SK-N-SH (cell line): ENCODE measurements around the gene EVA1A. TPM values are rescaled to one million over a fixed set of nuclear protein-coding genes. Genes with fewer than 3 reads are reported as not detected.

Source experiments
- CTCF ChIA-PET: fragments of 300-600, 350-600 bp; formaldehyde crosslinking; extraction: SDS; loops from one replicate; lab custom pipeline; 2021; lab: Yijun Ruan, JAX
- POLR2A ChIA-PET: fragments of 350-600 bp; sonication (Branson Sonifier 250); formaldehyde crosslinking; extraction: SDS; loops from one replicate; lab custom pipeline; 2020; ENCODE audit warnings: antibody characterized with exemption, inconsistent platforms; lab: Yijun Ruan, JAX
- DNase-seq: peaks from one replicate; pipeline ENCODE4 v3.0.0; 2012
- H2AFZ ChIP-seq: fragments of 200-600 bp; sonication (generic); 2 replicates; pipeline ENCODE4 v1.8.1; 2016; ENCODE audit warnings: antibody characterized with exemption, mild to moderate bottlenecking, low read depth
- H3F3A ChIP-seq: fragments of 200-600 bp; sonication (generic); replicated peaks from 2 replicates; pipeline ENCODE3; 2016; ENCODE audit warnings: antibody characterized with exemption, mild to moderate bottlenecking; ENCODE audit not compliant: insufficient read depth
- H3K27ac ChIP-seq, 2 experiments: fragments of 200-500 bp in 1 of 2; fragments of 200-600 bp in 1 of 2; sonication (Bioruptor generic) in 1 of 2; sonication (generic), shearing (Covaris generic) in 1 of 2; 2 replicates each; pipeline versions ENCODE4 v1.5.1 to v1.6.1; 2014 to 2016; ENCODE audit warnings: low read depth in 2 of 2, inconsistent platforms in 1 of 2, low read length in 1 of 2, mild to moderate bottlenecking in 1 of 2, mixed read lengths in 1 of 2
- H3K27me3 ChIP-seq: fragments of 200-600 bp; sonication (generic), shearing (Covaris generic); 2 replicates; pipeline ENCODE4 v1.6.1; 2016; ENCODE audit warnings: mixed run types; ENCODE audit not compliant: insufficient read depth
- H3K36me3 ChIP-seq, 2 experiments: fragments of 200-500 bp in 1 of 2; fragments of 200-600 bp in 1 of 2; sonication (Bioruptor generic) in 1 of 2; sonication (generic) in 1 of 2; replicated peaks in 1 of 2; 2 replicates each; pipeline versions ENCODE3 to v1.5.1; 2014 to 2016; ENCODE audit warnings: low read length in 1 of 2, mild to moderate bottlenecking in 1 of 2; ENCODE audit not compliant: insufficient read depth in 2 of 2, control insufficient read depth in 1 of 2
- H3K4me1 ChIP-seq, 2 experiments: fragments of 200-500 bp in 1 of 2; fragments of 200-600 bp in 1 of 2; sonication (Bioruptor generic) in 1 of 2; sonication (generic), shearing (Covaris generic) in 1 of 2; 2 replicates each; pipeline versions ENCODE4 v1.5.1 to v1.6.1; 2014 to 2016; ENCODE audit warnings: low read depth in 1 of 2, low read length in 1 of 2, mixed run types in 1 of 2; ENCODE audit not compliant: insufficient read depth in 2 of 2, control insufficient read depth in 1 of 2
- H3K4me2 ChIP-seq: fragments of 200-600 bp; sonication (generic), shearing (Covaris generic); 2 replicates; pipeline ENCODE4 v1.6.1; 2017; ENCODE audit warnings: mixed run types
- H3K4me3 ChIP-seq, 2 experiments: fragments of 200-500 bp in 1 of 2; fragments of 200-600 bp in 1 of 2; sonication (Bioruptor generic) in 1 of 2; sonication (generic), shearing (Covaris generic) in 1 of 2; 2 replicates each; pipeline versions ENCODE4 v1.5.1 to v1.8.1; 2014 to 2016; ENCODE audit warnings: low read depth in 2 of 2, inconsistent platforms in 1 of 2, low read length in 1 of 2, mild to moderate bottlenecking in 1 of 2, mixed read lengths in 1 of 2, moderate library complexity in 1 of 2
- H3K79me2 ChIP-seq: fragments of 200-600 bp; sonication (generic); 2 replicates; pipeline ENCODE4 v1.8.1; 2017; ENCODE audit warnings: mild to moderate bottlenecking; ENCODE audit not compliant: insufficient read depth
- H3K9ac ChIP-seq: fragments of 200-600 bp; sonication (generic); 2 replicates; pipeline ENCODE4 v1.6.1; 2017; ENCODE audit warnings: mixed run types
- H3K9me2 ChIP-seq: fragments of 200-600 bp; sonication (generic); 2 replicates; pipeline ENCODE4 v1.6.1; 2017; ENCODE audit warnings: mixed run types
- H3K9me3 ChIP-seq: fragments of 200-600 bp; sonication (generic); 2 replicates; pipeline ENCODE4 v1.6.1; 2017; ENCODE audit warnings: mixed run types, mild to moderate bottlenecking, moderate library complexity
- H4K20me1 ChIP-seq: fragments of 200-600 bp; sonication (generic); 2 replicates; pipeline ENCODE4 v1.6.1; 2017; ENCODE audit warnings: mild to moderate bottlenecking, mixed run types; ENCODE audit not compliant: insufficient read depth
- FOSL2 ChIP-seq: IDR thresholded peaks from 2 replicates; pipeline ENCODE4 v1.4.0; 2012; ENCODE audit warnings: low read depth, mild to moderate bottlenecking, moderate library complexity, borderline replicate concordance
- MXI1 ChIP-seq: IDR thresholded peaks from 2 replicates; pipeline ENCODE4 v1.6.1; 2012; ENCODE audit warnings: mild to moderate bottlenecking, low read depth, low read length, improper control_type of control experiment
- SMC3 ChIP-seq: IDR thresholded peaks from 2 replicates; pipeline ENCODE4 v1.6.1; 2012; ENCODE audit warnings: low read depth, low read length, improper control_type of control experiment
- TEAD4 ChIP-seq: IDR thresholded peaks from 2 replicates; pipeline ENCODE4 v1.4.0; 2012; ENCODE audit warnings: mild to moderate bottlenecking, borderline replicate concordance; ENCODE audit not compliant: insufficient read depth
- WGBS: methylation state at CpG from one replicate; pipeline ENCODE4 v1.1.6; 2017; ENCODE audit warnings: low lambda C conversion rate; 5-methylcytosine and 5-hydroxymethylcytosine counted together
- polyA plus RNA-seq, 3 experiments: library from polyadenylated mRNA; depleted of rRNA; stranded (reverse); fragments of >200 nt; gene quantifications; 2 replicates each; pipeline ENCODE4 v1.2.3, GENCODE V29; 2012
- TF ChIP-seq, protein P1 (sequence below): fragments of 200-600 bp; sonication (generic); IDR thresholded peaks from 2 replicates; pipeline ENCODE4 v1.6.1; 2017; ENCODE audit warnings: antibody characterized with exemption, mild to moderate bottlenecking, moderate library complexity
- TF ChIP-seq, protein P2 (sequence below): IDR thresholded peaks from 2 replicates; pipeline ENCODE4; 2012

EVA1A gene
- polyA plus RNA-seq, 1 of the 3 experiments (the other 2 are of a cell fraction): 93.0 TPM

DNA sequence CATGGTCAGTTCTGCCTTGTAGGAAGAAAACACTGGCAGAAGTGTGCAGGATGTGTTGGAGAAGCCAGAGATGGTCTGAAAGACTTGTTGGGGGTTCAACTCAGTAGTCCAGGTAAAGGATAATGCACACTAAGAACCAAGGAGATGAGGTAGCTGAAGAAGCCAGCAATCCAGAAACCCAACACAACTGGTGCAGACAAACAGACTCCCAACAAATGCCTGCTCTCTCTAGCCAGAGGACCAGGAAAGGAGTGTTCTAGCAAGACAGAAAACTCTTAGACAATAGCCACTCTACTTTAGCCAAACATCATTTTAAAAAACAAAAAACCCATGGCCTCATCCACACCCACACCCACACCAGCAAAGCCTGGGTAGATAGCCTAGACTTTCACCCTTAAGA, 33.9 kb downstream of the EVA1A start:
- Histone ChIP-seq H3K27me3 (no peaks in the 10 kb centered on the region), H3K4me3 (no peak overlapping the region), H3K36me3 (peaks cover 12 to 38% of the 10 kb centered on the region in 2 experiments), H4K20me1 (peaks cover 96% of the 10 kb centered on the region), H3K79me2 (peaks cover 98% of the 10 kb centered on the region), H3K4me1 (peaks cover 8 to 19% of the 10 kb centered on the region in 2 experiments; a peak in 3 of 4 replicates), H2AFZ (no peak overlapping the region), H3K9me3 (no peaks in the 10 kb centered on the region), H3K9me2 (no peaks in the 10 kb centered on the region), H3K27ac (no peak overlapping the region), H3K4me2 (no peak overlapping the region), H3F3A (peaks cover 13% of the 10 kb centered on the region), H3K9ac (no peak overlapping the region)
- no peak for DNase-seq
- CTCF ChIA-PET: interaction anchor here (0.7 to 2.3 kb wide), 2 partner anchors 65 to 101 kb away, joined by 3 to 6 read pairs; no protein-coding TSS in a partner anchor
- POLR2A ChIA-PET: no interaction called here
- TF ChIP-seq SMC3: no peak
- TF ChIP-seq, protein P1, sequence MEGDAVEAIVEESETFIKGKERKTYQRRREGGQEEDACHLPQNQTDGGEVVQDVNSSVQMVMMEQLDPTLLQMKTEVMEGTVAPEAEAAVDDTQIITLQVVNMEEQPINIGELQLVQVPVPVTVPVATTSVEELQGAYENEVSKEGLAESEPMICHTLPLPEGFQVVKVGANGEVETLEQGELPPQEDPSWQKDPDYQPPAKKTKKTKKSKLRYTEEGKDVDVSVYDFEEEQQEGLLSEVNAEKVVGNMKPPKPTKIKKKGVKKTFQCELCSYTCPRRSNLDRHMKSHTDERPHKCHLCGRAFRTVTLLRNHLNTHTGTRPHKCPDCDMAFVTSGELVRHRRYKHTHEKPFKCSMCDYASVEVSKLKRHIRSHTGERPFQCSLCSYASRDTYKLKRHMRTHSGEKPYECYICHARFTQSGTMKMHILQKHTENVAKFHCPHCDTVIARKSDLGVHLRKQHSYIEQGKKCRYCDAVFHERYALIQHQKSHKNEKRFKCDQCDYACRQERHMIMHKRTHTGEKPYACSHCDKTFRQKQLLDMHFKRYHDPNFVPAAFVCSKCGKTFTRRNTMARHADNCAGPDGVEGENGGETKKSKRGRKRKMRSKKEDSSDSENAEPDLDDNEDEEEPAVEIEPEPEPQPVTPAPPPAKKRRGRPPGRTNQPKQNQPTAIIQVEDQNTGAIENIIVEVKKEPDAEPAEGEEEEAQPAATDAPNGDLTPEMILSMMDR: no peak
- no peak for TF ChIP-seq MXI1

DNA sequence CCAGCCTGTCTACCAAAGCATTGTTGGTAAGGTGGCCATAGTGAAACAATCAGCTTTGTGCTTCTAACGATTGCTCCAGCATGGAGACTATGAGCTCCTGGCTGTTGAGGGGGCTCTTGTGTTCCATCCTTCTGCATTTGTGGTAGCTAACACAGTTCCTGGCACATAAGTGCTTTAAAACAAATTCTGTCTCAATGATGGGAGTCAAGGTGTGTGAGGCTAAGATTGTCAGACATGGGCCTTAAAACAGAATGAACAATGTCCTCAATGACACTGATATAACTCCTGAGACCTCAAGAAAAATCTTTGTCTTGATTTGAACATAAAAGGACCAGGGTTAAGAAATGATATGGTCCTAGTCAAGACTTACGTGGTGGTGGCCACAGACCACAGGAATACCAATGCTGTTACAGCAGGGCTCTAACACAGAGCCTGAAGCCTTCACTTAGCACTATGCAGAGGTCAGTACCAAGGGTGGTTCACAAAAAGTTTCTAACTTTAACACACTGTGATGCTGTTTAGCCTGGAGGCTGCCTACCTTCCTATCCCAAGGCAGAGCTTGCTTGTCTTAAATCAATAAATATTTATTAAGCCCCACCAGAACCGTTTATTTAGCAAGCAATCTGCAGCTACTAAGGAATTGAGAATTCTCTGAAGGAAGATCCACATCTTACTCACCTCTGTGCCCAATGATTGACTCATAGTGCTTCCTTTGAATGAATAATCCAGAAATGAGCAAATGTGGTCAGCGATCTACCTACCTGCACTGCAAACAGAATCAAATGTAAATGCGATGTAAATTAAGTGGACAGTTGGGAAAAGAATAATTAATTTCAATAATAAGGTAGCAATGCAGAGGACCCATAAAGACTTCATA, 35.1 kb downstream of the EVA1A start:
- ChIA-PET CTCF (interaction anchor here (2.3 kb wide), 1 partner anchor 102 kb away, joined by 6 read pairs; no protein-coding TSS in a partner anchor), POLR2A (no interaction called here)
- H4K20me1 ChIP-seq: peaks cover 96% of the 10 kb centered on the region
- peaks cover 21 to 44% of the 10 kb centered on the region in 2 experiments for H3K36me3 ChIP-seq
- TF ChIP-seq TEAD4: no peak
- TF ChIP-seq, protein P2, sequence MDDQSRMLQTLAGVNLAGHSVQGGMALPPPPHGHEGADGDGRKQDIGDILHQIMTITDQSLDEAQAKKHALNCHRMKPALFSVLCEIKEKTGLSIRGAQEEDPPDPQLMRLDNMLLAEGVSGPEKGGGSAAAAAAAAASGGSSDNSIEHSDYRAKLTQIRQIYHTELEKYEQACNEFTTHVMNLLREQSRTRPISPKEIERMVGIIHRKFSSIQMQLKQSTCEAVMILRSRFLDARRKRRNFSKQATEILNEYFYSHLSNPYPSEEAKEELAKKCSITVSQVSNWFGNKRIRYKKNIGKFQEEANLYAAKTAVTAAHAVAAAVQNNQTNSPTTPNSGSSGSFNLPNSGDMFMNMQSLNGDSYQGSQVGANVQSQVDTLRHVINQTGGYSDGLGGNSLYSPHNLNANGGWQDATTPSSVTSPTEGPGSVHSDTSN: peak; percentile 41; the same call in 1 of the 2 replicates
- TF ChIP-seq FOSL2: peak; percentile 61; the same call in 1 of the 2 replicates
- H3K27ac ChIP-seq: no peak overlapping the region
- no peak for DNase-seq
- H3K9me2 ChIP-seq: no peaks in the 10 kb centered on the region
- WGBS: 55% methylated on average over 5 of the region's 5 CpGs
- no peak overlapping the region for H2AFZ ChIP-seq
- peak overlapping the region; percentile 14; the same call in 1 of the 2 replicates for H3K4me2 ChIP-seq
- H3K27me3 ChIP-seq: no peaks in the 10 kb centered on the region
- no peaks in the 10 kb centered on the region for H3K9me3 ChIP-seq
- H3K9ac ChIP-seq: no peak overlapping the region
- no peak overlapping the region for H3K4me3 ChIP-seq
- H3F3A ChIP-seq: peaks cover 13% of the 10 kb centered on the region
- H3K79me2 ChIP-seq: peaks cover 98% of the 10 kb centered on the region
- peaks cover 8 to 19% of the 10 kb centered on the region in 2 experiments; a peak in 3 of 4 replicates for H3K4me1 ChIP-seq
